Panc1 (cell line): ENCODE results near the gene NSMF.

Experiments used
- CTCF ChIP-seq: fragments of 450-650 bp; IDR thresholded peaks from 2 replicates; pipeline ENCODE4 v1.5.1; 2017; ENCODE audit warnings: mild to moderate bottlenecking
- POLR2AphosphoS5 ChIP-seq: IDR thresholded peaks from 2 replicates; pipeline ENCODE4 v1.6.1; 2012; ENCODE audit warnings: mild to moderate bottlenecking, low read depth, low read length, moderate library complexity
- SIN3A ChIP-seq: IDR thresholded peaks from 2 replicates; pipeline ENCODE4 v1.6.1; 2012; ENCODE audit warnings: low read depth, mild to moderate bottlenecking, low read length, moderate library complexity, borderline replicate concordance; ENCODE audit not compliant: insufficient read depth
- TCF7L2 ChIP-seq: IDR thresholded peaks from 2 replicates; pipeline ENCODE4 v1.6.1; 2011; ENCODE audit warnings: mild to moderate bottlenecking, low read depth, low read length, inconsistent platforms

GRCh38 chr9:137404961-137405567 lies 54.1 kb downstream of the NSMF start:
- TF ChIP-seq CTCF (no peak), SIN3A (no peak), POLR2AphosphoS5 (no peak), TCF7L2 (no peak)
